Activated CD8-positive, alpha-beta T cell treated with anti-CD3 and anti-CD28 coated beads for 36 hours (primary cell): Measurements from ENCODE around the gene MTX1. TPM values are rescaled to one million over a fixed set of nuclear protein-coding genes. Genes with fewer than 3 reads are reported as not detected.
"Not testable (repeated sequence)": the region's sequence is repeated elsewhere in the genome, so short reads cannot be mapped to it uniquely, and the experiment has no call there.

Source experiments
- ATAC-seq: fragments of 200-7000 bp; cut with Tn5 transposase; one replicate; pipeline ENCODE4 v1.10.0; 2021; ENCODE audit warnings: mild to moderate bottlenecking, moderate library complexity
- CTCF ChIA-PET: fragments of 350-600 bp; sonication (Branson Sonifier 250); formaldehyde crosslinking; loops from one replicate; lab custom pipeline; 2021; ENCODE audit warnings: antibody characterized with exemption; lab: Charles Lee
- POLR2A ChIA-PET: fragments of 350-600 bp; sonication (Branson Sonifier 250); formaldehyde crosslinking; loops from one replicate; lab custom pipeline; 2021; ENCODE audit warnings: antibody characterized with exemption; lab: Charles Lee
- DNase-seq: peaks from one replicate; pipeline ENCODE4 v3.0.0-alpha.2; 2020
- H3K27ac Mint-ChIP-seq: one replicate; pipeline ENCODE4 v1.8.0; 2021; ENCODE audit warnings: mild to moderate bottlenecking, mixed read lengths
- H3K27me3 Mint-ChIP-seq: one replicate; pipeline ENCODE4 v1.8.0; 2021; ENCODE audit warnings: mixed read lengths
- H3K36me3 Mint-ChIP-seq: one replicate; pipeline ENCODE4 v1.8.0; 2021; ENCODE audit warnings: low read depth, mixed read lengths
- H3K4me1 Mint-ChIP-seq: one replicate; pipeline ENCODE4 v1.8.0; 2021; ENCODE audit warnings: low read depth, mixed read lengths
- H3K4me3 Mint-ChIP-seq: one replicate; pipeline ENCODE4 v1.8.0; 2021; ENCODE audit warnings: mild to moderate bottlenecking, moderate library complexity, mixed read lengths
- H3K9me3 Mint-ChIP-seq: one replicate; pipeline ENCODE4 v1.8.0; 2021; ENCODE audit warnings: mixed read lengths
- intact Hi-C: fragments of 100-400 bp; cut with micrococcal nuclease; formaldehyde crosslinking; loops from one replicate; pipeline ENCODE4 v1.10.0; 2022
- total RNA-seq, 2 experiments: library from RNA; stranded (reverse); gene quantifications; one replicate each; pipeline ENCODE4 v1.2.3, GENCODE V29; 2021
- TF ChIP-seq, protein P1 (sequence below): fragments of 200-600 bp; IDR thresholded peaks from one replicate; pipeline ENCODE4 v1.8.0; 2022; ENCODE audit warnings: antibody characterized with exemption, mild to moderate bottlenecking

The MTX1 gene, protein sequence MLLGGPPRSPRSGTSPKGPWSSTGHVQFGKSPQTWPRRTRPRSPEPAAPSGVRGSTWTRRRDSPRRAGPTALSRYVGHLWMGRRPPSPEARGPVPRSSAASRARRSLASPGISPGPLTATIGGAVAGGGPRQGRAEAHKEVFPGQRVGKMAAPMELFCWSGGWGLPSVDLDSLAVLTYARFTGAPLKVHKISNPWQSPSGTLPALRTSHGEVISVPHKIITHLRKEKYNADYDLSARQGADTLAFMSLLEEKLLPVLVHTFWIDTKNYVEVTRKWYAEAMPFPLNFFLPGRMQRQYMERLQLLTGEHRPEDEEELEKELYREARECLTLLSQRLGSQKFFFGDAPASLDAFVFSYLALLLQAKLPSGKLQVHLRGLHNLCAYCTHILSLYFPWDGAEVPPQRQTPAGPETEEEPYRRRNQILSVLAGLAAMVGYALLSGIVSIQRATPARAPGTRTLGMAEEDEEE
- total RNA-seq: 10 to 100 TPM; 59.2 to 61.0 TPM

- TF ChIP-seq, protein P1, sequence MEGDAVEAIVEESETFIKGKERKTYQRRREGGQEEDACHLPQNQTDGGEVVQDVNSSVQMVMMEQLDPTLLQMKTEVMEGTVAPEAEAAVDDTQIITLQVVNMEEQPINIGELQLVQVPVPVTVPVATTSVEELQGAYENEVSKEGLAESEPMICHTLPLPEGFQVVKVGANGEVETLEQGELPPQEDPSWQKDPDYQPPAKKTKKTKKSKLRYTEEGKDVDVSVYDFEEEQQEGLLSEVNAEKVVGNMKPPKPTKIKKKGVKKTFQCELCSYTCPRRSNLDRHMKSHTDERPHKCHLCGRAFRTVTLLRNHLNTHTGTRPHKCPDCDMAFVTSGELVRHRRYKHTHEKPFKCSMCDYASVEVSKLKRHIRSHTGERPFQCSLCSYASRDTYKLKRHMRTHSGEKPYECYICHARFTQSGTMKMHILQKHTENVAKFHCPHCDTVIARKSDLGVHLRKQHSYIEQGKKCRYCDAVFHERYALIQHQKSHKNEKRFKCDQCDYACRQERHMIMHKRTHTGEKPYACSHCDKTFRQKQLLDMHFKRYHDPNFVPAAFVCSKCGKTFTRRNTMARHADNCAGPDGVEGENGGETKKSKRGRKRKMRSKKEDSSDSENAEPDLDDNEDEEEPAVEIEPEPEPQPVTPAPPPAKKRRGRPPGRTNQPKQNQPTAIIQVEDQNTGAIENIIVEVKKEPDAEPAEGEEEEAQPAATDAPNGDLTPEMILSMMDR: no peak
- Mint-ChIP-seq H3K27ac (peak within 1 kb of the TSS; percentile 89), H3K4me1 (peaks cover 29% of the 10 kb centered on the region), H3K36me3 (peaks cover 2% of the 10 kb centered on the region), H3K27me3 (no peaks in the 10 kb centered on the region), H3K9me3 (no peaks in the 10 kb centered on the region), H3K4me3 (peak within 1 kb of the TSS; percentile 92)
- peak; percentile 94 for DNase-seq
- intact Hi-C loops: loop anchor here (2.0 to 5.0 kb wide), 2 partner anchors 18 to 34 kb away; a partner anchor contains a TSS
- peak; percentile 86 for ATAC-seq
- CTCF ChIA-PET: interaction anchor here (0.8 to 7.4 kb wide), 13 partner anchors 14 to 401 kb away, joined by 3 to 61 read pairs (median 14); partner anchors contain the start of genes KRTCAP2, SCAMP3 and TRIM46
- POLR2A ChIA-PET: interaction anchor here (1.2 to 3.8 kb wide), 10 partner anchors 10 to 65 kb away, joined by 3 to 52 read pairs (median 6); partner anchors contain the start of gene CLK2
Measured at GRCh38 chr1:155208541-155209311, at the start of gene MTX1. TSS of gene MTX1 (plus strand) at chr1:155208695. CDS start at chr1:155208805, 110 bp downstream.

GRCh38 chr1:155158991-155159390 lies 49.5 kb upstream of the MTX1 start:
- CTCF ChIA-PET: interaction anchor here (0.9 kb wide), 1 partner anchor 68 kb away, joined by 4 read pairs; no protein-coding TSS in a partner anchor
- H3K27me3 Mint-ChIP-seq: peaks cover 2% of the 10 kb centered on the region
- H3K4me1 Mint-ChIP-seq: no peaks in the 10 kb centered on the region
- no peak overlapping the region for H3K27ac Mint-ChIP-seq
- POLR2A ChIA-PET: interaction anchor here (0.6 kb wide), 1 partner anchor 64 kb away, joined by 4 read pairs; no protein-coding TSS in a partner anchor
- intact Hi-C loops: no loop called here
- ATAC-seq (no peak), DNase-seq (no peak)
- no peaks in the 10 kb centered on the region for H3K9me3 Mint-ChIP-seq
- TF ChIP-seq, protein P1: no peak
- no peak overlapping the region for H3K4me3 Mint-ChIP-seq
- no peaks in the 10 kb centered on the region for H3K36me3 Mint-ChIP-seq

DNA sequence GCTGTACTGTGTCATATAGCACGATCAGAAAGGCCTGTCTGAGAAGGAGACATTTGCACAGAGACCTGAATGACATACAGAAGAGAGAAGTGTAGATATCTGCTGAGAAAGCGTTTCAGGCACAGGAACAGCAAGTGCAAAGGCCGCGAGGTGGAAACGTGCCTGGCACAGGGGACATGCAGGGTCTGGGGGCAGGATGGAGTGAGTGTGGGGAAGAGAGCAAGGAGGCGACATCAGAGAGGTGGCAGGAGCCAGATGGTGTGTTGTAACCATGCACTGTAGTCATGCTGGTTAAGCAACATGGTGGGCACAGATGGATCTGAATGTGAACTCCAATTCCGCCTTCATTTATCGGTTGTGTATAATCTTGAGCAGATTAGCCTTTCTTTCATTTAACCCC lies 48.4 kb upstream of the MTX1 start:
- no peak overlapping the region for H3K4me3 Mint-ChIP-seq
- ChIA-PET POLR2A (no interaction called here), CTCF (no interaction called here)
- intact Hi-C loops: no loop called here
- ATAC-seq (no peak), DNase-seq (no peak)
- no peaks in the 10 kb centered on the region for H3K9me3 Mint-ChIP-seq
- no peak overlapping the region for H3K27ac Mint-ChIP-seq
- H3K27me3 Mint-ChIP-seq: peaks cover 2% of the 10 kb centered on the region
- TF ChIP-seq, protein P1: no peak
- H3K4me1 Mint-ChIP-seq: no peaks in the 10 kb centered on the region
- no peaks in the 10 kb centered on the region for H3K36me3 Mint-ChIP-seq

- H3K4me1 Mint-ChIP-seq, H3K27ac Mint-ChIP-seq, H3K36me3 Mint-ChIP-seq, H3K27me3 Mint-ChIP-seq, H3K4me3 Mint-ChIP-seq, POLR2A ChIA-PET, intact Hi-C loops, H3K9me3 Mint-ChIP-seq, ATAC-seq, DNase-seq: not testable (repeated sequence)
- CTCF ChIA-PET: interaction anchor here (0.9 to 2.6 kb wide), 3 partner anchors 10 to 25 kb away, joined by 3 to 10 read pairs (median 3); partner anchors contain the start of gene KRTCAP2
Measured at GRCh38 chr1:155162631-155163030, 45.9 kb upstream of the MTX1 start.

DNA sequence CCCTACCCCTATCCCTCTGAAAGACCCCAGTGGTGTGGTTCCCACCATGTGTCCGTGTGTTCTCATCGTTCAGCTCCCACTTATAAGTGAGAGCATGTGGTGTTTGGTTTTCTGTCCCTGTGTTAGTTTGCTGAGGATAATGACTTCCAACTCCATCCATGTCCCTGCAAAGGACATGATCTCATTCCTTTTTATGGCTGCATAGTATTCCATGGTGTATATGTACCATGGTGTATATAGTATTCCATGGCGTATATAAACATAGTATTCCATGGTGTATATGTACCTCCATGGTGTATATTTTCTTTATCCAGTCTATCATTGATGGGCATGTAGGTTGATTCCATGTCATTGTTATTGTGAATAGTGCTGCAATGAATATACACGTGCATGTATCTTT lies 44.7 kb upstream of the MTX1 start:
- H3K27me3 Mint-ChIP-seq, ATAC-seq, H3K9me3 Mint-ChIP-seq, H3K27ac Mint-ChIP-seq, POLR2A ChIA-PET, H3K4me3 Mint-ChIP-seq, intact Hi-C loops, H3K36me3 Mint-ChIP-seq, DNase-seq: not testable (repeated sequence)
- CTCF ChIA-PET: interaction anchor here (1.0 to 13.3 kb wide), 3 partner anchors 9 to 79 kb away, joined by 3 to 312 read pairs (median 10); partner anchors contain the start of gene KRTCAP2
- peaks cover 11% of the 10 kb centered on the region for H3K4me1 Mint-ChIP-seq

DNA sequence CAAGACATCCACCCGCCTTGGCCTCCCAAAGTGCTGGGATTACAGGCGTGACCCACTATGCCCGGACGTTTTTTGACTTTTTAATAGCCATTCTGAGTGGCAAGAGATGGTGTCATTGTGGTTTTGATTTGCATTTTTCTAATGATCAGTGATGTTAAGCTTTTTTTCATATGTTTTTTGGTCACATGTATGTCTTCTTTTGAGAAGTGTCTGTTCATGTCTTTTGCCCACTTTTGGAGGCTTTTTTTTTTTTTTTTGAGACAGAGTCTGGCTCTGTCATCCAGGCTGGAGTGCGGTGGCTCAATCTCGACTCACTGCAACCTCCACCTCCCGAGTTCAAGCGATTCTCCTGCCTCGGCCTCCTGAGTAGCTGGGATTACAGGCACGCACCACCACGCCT lies 43.9 kb upstream of the MTX1 start:
- intact Hi-C loops: loop anchor here (5.0 kb wide), 1 partner anchor 57 kb away; no protein-coding TSS in a partner anchor

More for the DNA sequence above, 43.9 kb upstream of the MTX1 start:
- POLR2A ChIA-PET, H3K9me3 Mint-ChIP-seq, H3K4me3 Mint-ChIP-seq, ATAC-seq, H3K36me3 Mint-ChIP-seq, DNase-seq, H3K27ac Mint-ChIP-seq, H3K27me3 Mint-ChIP-seq: not testable (repeated sequence)
- H3K4me1 Mint-ChIP-seq: peaks cover 11% of the 10 kb centered on the region
- CTCF ChIA-PET: interaction anchor here (2.6 to 13.3 kb wide), 2 partner anchors 8 to 74 kb away, joined by 10 to 312 read pairs; partner anchors contain the start of gene KRTCAP2
